Activated CD8-positive, alpha-beta memory T cell treated with anti-CD3 and anti-CD28 coated beads, Interleukin-2, amount 50 U/mL, for 24 hours (primary cell): Measurements from ENCODE around the gene SPATA32.

Experiments used
- DNase-seq: peaks from one replicate; pipeline ENCODE4 v3.0.0-alpha.2; 2020; ENCODE audit errors: extremely low read depth

The SPATA32 gene

DNA sequence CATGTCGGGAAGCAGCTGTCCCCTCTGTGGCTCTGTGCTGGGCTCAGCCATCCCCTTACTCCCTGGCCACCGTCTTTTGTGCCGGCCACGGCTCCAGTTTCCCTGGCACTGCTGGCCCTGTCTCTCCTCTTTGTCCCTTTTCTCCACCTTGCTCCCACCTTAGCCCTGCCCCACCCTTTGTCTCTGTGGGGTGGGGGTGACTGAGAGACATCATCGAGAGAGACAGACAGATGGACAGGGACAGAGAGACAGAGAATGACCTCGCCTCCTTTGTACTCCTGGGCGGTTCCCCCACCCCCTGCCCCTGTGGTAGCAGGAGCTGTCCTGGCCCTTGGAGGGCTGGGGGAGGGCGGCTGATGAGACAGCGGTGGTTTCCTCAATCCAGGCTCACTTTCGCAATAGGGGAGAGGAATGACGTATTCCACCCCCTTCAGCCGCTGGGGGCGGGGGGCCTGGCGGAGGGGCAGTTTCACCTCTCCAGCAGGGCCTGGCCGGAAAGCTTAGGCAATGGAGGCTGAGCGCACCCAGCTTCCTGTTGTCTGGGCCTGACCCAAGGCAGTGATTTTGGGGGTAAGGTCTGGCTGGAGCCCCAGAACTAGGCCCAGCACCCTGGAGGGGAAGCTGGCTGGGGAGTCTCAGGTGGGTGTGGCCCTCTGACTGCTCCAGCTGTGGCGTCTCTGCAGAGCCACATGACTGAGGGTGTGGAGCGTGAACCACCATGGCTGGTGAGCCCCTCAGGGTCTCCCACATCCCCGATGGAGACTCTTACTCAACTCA lies 32.9 kb downstream of the SPATA32 start:
- DNase-seq, result peak; percentile 74

DNA sequence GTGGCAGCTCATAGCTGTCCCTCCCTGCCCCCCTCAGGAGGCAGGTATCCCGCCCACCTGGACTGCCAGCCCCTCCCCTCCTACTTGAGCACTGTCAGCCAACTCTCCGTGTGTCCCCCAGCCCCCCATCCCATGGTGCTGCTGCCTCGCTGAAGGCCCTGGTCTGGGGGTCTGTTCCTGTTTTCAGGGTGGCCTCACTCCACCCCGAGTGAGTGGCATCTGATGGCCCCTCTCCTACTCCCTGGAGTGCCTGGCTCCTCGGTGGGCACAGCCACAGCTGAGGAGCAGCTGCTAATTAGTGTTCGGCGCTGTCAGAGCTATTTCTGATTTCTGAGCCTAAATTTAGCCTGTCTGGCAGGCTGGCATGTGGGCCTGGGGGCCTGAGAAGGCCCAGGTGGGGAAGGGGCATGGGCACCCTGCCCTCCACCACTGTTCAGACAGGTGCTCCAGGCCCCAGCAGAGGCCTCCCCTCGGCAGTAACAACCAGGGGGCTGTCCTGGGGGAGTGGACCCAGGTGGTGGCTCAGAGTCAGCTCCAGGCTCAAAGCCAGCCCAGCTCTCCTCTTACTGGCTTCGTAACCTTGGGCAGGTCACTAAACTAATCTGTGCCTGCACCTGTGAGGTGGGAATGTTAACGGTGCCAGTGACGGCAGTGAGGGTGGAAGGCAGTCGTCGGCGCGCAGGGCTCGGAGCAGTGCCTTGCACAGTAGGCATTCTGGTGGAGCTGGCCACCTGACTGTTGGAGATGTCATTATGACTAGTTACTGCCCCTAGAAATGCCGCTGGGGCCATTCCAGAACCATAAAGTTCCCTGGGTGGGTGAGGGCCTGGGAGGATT lies 33.8 kb downstream of the SPATA32 start:
- no peak for DNase-seq

DNA sequence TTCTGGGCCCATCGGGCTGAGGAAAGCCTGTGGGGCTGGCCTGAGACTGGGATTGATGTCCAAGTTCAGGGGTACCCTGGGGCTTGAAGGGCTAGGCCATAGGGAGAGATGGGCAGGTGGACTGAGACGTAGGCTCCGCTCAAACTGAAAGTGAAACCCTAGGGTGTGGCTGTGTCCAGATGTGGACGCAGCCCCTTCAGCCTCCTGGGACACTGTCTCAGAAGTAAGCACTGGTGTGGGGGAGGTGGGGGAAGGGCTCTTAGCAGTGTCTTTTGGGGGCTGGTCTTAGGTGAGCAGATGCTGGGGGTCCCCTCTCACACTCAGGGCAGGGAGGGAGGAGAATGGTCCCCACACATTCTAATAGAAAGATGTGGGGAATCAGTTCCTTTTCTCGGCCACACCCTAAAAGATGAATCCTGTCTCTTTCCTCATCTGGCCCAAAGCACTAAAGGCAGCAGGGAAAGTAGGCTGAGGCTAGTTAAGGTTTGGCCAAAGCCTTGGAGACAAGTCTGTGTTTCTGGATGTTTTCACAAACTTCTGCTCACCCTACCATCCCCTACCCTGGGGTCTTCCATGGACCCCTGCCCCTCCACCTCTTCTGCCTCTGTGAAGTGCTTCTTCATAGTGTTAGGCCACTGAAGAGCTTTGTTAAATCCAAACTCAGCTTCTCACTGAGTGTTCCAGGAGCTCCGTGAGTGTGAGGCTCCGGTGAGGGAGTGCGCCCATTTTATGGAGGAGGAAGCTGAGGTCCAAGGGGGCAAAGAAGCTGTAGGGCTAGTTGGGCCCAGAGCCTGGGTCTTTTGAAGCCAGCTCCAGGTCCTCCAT lies 34.6 kb downstream of the SPATA32 start:
- DNase-seq, result no peak

DNA sequence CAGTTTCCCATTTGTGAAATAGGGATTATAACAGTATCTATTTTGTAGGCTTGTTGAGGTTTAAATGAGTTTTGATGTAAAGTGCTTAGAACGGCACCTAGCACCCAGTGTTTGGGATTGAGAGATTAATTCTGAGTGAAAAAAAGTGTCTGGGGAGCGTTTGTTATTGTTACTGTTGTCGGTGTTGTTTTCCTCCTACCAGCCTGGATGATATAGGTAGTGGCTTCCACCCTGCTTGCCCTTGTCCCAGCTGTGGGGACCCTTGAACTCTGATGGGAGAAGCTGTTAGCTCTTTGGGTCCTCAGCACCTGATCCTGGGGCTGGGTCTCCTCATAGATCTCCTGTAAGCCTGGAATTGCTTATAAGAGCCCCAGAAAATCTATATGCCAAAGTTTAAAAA lies 35.3 kb downstream of the SPATA32 start:
- DNase-seq, result no peak

DNA sequence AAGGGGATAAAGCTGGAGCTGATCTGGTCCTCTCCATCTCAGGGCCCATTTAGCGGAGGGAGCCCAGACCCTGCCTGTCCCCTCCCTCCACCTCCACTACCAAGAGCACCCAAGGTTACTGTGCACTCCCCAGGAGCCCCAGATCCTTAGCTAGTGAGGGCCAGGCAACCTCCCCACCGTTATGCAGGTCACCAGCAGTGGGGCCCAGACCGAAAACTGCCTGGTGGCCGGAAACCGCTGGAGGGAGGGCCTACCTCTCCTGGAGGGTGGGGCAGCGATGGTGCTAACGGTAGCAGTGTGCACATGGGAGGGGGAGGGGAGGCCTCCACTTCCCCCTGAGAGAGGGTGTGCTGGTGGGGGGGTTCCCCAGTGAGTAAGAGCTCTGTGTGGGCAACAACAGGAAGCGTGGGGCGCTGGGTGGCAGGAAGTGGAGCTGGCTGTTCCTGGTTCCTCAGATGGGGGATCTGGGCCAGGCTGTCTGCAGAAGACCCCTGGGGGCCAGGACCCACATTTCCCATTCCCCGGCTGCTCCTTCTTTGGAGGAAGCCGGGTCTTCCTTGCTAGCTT lies 35.8 kb downstream of the SPATA32 start:
- DNase-seq, result peak; percentile 87

DNA sequence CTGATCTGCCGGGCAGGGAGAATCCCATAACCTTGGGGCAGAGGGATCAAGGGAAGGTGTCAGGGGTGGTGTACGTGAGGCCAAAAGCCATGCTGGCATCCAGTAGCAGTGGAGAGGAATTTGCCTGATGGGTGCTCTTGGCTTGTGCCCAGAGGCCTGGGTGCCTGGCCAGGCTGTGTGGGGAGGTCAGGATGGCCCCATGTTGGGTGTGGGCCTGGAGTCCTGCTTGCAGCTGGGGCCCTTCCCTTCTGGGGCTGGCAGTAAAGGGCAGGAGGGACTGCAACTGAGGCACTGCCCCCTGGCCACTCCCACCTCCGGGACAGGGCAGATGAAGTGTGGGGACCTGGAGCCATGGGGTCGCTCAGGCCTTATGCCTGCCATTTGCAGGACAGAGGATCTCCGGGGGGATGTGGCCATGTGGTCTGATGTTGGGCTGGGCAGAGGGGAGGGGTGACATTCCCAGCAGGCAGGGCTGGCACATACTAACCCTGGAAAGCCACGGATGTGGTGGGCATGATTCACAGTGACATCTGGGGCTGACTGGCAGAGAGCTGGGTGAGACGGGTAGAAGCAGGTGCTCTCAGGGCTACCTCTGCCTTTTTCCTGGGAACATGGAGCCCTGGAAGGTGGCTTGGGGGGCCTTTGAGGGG lies 36.7 kb downstream of the SPATA32 start:
- no peak for DNase-seq

DNA sequence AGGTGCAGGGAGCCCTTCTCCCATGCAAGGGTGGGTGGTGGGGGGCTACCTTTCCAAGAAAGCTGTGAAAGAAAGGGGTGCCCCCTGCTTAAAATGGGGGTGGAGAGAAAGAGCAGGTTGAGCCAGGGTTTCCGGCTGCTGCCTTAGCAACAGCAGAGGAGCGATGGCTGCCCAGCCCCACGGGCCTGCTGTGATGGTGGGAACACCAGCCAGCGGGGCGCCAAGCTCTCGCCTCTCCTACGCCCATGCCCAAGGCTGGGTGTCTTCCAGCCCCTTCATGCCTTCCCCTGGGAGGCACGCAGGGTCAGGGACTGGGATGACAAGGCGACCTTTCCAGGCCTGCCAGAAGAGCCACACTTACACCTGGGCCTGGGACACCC lies 37.2 kb downstream of the SPATA32 start:
- DNase-seq, result no peak

DNA sequence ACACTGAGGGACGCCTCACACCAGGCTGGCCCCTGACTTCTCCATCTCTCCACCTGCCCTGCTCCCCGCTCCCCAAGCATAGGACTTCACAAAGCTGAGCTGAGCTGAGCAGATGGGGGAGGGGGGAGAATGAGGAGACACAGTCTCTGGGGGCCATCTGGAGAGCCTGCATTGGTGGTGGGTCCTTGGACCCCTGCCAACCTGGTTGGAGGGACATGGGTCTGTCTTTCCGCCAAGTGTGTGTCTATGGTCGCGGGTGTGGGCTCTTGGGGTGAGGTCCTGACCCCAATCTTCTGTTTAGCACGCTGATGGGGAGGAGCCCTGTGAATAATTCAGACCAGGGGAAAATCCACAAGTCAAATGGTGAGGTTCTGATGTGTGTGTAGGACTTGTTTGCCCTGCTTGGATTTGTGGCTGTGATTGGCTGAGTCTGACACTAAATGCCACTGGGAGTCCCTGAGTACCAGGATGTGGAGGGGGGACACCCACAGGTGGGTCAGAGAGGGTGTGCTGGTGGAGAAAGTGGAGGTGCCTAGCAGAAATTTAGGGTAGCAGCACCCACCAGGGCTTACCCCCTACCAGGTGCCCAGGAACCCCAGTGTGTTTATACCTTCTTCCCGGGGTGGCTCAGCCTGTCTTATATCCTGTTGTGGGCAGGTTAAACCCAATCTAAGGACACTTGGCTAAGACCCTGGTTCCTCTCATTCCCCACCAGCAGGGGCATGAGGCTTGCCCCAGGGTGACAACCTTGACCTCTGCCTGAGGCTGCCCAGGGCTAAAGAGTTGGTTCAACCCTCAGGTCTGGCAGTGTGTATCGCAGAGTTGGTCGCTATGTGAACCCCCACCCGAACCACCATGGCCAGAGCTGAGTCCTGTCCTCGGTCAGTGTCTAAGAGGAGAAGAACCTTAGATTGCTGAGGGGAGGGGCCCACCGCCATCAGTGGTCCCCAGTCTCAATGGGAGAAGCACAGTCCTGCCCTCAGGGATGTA lies 38.1 kb downstream of the SPATA32 start:
- DNase-seq, result no peak

DNA sequence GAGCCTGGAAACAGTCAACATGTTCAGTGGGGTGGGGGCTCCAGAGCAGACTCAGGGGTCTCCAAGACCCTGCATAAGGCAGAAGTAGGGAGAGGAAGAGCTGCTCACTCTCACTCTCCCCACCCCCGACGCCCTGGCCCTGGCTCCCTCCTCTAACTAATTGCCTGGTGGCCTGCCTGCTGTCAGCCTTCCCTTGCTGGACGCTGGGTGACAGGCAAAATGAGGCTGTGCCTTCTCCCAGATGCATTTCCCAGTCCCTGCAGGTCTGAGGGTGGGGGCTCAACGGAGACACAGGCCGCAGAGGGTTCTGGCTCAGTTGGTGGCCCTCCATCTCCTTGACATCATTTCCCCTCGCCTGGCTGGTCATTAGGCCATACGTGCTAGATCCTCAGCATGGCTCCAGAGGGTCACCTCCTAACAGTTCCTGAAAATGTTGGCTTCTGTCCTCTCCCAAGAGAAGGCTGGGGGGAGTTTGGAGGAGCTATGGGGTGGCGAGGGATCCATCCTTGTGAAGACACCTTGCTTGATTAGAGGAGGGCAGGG lies 38.8 kb downstream of the SPATA32 start:
- DNase-seq, result no peak

DNA sequence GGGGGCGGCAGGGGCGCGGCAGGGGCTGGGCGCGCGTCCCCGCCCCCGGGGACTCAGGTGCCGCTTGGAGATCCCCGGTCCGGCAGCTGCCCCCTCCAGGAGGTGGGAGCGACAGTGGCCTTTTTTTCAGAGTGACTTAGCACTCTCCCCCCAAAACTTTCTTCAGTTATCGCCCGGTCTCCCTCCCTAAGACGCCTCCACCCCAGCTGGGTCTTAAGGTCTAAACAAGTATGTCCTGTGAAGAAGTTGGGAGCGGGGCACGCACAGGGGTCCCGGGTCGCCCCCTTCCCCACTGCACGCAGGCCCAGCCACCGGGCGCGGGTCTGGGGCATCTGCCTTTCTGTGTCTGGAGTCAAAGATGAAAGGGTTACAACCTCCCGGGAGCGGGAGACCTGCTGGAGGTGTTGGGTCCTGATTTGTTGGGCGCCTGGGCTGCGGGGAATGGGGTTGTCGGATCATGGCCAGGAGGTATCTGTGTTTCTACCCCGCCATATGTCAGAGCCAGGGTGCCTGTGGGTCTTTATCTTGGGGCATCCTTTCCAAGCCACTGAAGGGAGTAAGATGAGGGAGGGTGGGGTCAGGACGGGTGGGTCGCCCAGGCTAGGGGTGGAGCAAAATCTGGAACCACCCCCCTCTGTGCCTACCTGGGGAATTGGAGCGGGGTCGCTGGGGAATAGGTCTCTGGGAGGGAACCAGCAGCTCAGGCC lies 39.5 kb downstream of the SPATA32 start:
- no peak for DNase-seq

DNA sequence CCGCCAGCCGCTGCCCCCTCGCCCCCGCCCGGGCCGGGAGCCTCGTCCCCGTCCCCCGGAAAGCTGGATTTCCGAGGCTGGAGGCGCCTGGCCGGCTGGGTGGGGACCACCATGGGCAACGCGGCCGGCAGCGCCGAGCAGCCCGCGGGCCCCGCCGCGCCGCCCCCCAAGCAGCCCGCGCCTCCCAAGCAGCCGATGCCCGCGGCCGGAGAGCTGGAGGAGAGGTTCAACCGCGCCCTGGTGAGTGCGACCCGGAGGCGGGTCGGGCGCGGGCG lies 39.9 kb downstream of the SPATA32 start:
- no peak for DNase-seq

DNA sequence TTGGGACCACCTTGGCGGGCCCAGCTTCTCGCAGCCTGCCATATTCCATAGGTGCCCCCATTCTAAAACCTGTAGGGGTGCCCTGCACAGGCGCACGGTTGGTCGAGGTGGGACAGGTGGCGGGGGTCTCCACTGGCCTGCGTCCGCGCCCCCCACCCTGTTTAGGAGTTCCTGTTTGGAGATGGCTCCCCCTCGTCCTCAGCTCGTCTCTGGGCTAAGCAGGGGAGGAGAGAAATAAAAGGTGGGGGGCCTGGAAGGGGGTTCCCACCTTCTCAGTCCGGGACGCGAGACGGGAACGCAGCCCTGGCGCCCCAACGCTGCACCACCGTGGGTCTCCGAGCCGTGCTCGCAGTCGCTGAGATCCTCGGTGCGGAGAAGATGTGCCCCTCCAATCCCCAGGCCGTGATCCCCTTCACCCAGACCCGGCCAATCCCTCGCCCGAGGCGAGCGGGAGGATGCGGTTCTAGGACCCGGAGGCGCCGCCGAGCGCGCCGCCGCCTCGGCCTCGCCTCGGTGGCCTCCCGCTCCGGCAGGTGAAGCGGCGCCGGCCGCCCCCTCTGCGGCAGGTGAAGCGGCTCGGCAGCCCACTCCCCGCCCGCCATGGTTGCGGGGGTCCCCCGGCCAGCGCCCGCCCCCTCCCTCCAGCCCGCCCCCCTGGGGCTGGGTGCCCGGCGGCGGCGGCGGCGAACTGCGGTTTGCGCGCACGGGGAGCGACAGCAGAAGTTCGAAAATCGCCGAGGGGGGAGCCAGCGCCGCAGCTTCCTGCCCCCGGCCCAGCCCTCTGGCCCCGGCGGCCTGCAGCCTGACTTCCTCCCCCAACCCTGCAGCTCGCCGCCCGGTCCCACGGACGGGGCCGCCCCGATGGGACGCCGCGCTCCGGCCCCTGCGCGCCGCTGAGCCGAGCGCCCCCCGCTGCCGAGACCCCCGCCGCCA lies 40.5 kb downstream of the SPATA32 start, which contains the start of gene FMNL1:
Gene FMNL1 (plus strand): TSS at position 805 of the 933 bp plus-strand sequence. CDS start 240 bp downstream, outside the sequence.
- DNase-seq, result no peak

DNA sequence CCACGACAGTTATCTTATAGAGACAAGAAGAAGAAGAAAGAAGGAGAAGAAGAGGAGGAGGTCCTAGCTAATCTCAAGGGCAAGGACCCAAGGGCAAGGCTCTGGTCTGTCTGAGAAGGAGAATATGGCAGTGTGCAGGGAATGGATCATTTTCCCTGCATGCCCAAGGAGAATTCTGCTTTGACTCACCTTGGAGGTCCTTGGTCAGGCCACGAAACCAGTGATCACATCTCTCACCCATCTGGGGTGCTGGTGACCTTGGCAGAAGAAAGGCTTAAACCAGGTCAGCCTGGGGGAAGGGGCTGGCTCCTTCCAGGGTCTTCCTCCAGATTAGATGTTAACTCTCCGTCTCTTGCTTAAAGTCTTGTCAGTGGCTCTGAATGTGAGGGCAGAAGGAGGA lies 41.8 kb downstream of the SPATA32 start:
- DNase-seq, result no peak

DNA sequence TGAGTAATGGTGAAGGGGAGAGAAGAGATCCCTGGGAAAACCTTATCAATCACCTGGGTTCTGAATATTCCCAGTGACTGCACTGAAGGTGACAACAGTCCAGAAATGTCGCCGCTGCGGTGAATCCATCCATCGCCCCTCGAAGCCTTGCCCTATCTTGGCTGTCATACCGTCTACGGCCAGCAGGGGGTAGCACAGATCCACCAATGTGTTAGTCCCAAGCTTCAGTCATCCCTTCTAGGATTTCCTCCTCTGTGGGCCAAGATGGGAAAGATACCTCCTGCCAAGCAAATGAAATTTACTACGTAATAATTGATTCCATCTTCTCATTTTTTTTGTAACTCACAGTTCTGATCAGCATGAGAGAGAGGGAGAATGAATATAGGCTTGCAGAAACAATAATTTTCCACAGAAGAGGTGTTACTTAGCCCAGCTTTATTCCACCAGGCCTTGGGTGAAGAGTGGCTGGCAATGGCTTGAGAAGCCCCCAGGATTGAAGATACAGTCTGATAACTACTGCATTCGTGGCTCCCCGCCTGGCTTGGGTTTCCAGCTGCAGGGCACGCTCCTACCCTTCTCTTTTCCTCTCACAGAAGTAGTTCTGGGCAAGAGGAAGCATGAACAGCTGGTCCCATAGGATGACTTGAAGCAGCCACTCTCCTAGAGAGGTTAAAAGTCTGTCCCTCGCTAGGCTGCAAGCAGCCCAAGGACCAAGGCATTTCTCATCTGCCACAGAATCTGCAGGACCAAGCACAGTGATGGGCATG lies 42.8 kb downstream of the SPATA32 start:
- peak; percentile 80 for DNase-seq
